Glutamatergic neuron (in vitro differentiated cells): ENCODE data around the gene SMIM20. TPM values are rescaled to one million over a fixed set of nuclear protein-coding genes. Genes with fewer than 3 reads are reported as not detected.
A peak's percentile ranks its signal among the peaks of the same experiment; 100 is the strongest.
"Not testable (repeated sequence)": the region's sequence is repeated elsewhere in the genome, so short reads cannot be mapped to it uniquely, and the experiment has no call there.

ENCODE experiments used
- DNase-seq: peaks from one replicate; pipeline ENCODE4 v3.0.0; 2022
- H3K27ac Mint-ChIP-seq: one replicate; pipeline ENCODE4 v1.8.0; 2020; ENCODE audit warnings: mild to moderate bottlenecking, mixed read lengths, inconsistent platforms; ENCODE audit not compliant: unreplicated experiment
- H3K27me3 Mint-ChIP-seq: one replicate; pipeline ENCODE4 v1.8.0; 2020; ENCODE audit warnings: mild to moderate bottlenecking, moderate library complexity, mixed read lengths, inconsistent platforms; ENCODE audit not compliant: unreplicated experiment
- H3K36me3 Mint-ChIP-seq: one replicate; pipeline ENCODE4 v1.8.0; 2020; ENCODE audit warnings: mild to moderate bottlenecking, mixed read lengths, inconsistent platforms; ENCODE audit not compliant: unreplicated experiment
- H3K4me1 Mint-ChIP-seq: one replicate; pipeline ENCODE4 v1.8.0; 2020; ENCODE audit warnings: mild to moderate bottlenecking, low read depth, mixed read lengths, inconsistent platforms; ENCODE audit not compliant: unreplicated experiment
- H3K4me3 Mint-ChIP-seq: one replicate; pipeline ENCODE4 v1.8.0; 2020; ENCODE audit warnings: mild to moderate bottlenecking, mixed read lengths, inconsistent platforms; ENCODE audit not compliant: unreplicated experiment
- H3K9me3 Mint-ChIP-seq: one replicate; pipeline ENCODE4 v1.8.0; 2020; ENCODE audit warnings: mild to moderate bottlenecking, moderate library complexity, mixed read lengths, inconsistent platforms; ENCODE audit not compliant: unreplicated experiment
- CTCF ChIP-seq: fragments of 200-600 bp; sonication (generic); IDR thresholded peaks from one replicate; pipeline ENCODE4 v1.5.0; 2021; ENCODE audit not compliant: partially characterized antibody, unreplicated experiment
- long read RNA-seq: library from polyadenylated mRNA; unstranded; transcript quantifications from one replicate; pipeline ENCODE4 v2.0.0, GENCODE V29; 2020; ENCODE audit not compliant: unreplicated experiment
- total RNA-seq: library from RNA; stranded (reverse); fragmentation: NEBNext Ultra II Directional; extraction: Animal tissue kit (Norgen Biotek cat#: 25700); gene quantifications from one replicate; pipeline ENCODE4 v1.2.1, GENCODE V29; 2021; ENCODE audit not compliant: unreplicated experiment

SMIM20 gene
- 19.6 TPM for total RNA-seq
- long read RNA-seq, transcript SMIM20-201 (3 exons, 935 nt), result major isoform, 29 of 29 reads
- long read RNA-seq, partial matches to known transcripts, result 0 of 29 reads
- long read RNA-seq, other reads (novel, unspliced or antisense), result 0 of 29 reads

- H3K4me1 Mint-ChIP-seq, result peaks cover 12% of the 10 kb centered on the region
- peaks cover 12% of the 10 kb centered on the region for H3K36me3 Mint-ChIP-seq
- H3K9me3 Mint-ChIP-seq, result peaks cover 16% of the 10 kb centered on the region
- no peak for TF ChIP-seq CTCF
- H3K27me3 Mint-ChIP-seq, result peaks cover 15% of the 10 kb centered on the region
- peak; percentile 92 for DNase-seq
- peak within 1 kb of the TSS; percentile 94 for H3K4me3 Mint-ChIP-seq
- peak within 1 kb of the TSS; percentile 99 for H3K27ac Mint-ChIP-seq
Measured at GRCh38 chr4:25913851-25914669, at the start of gene SMIM20. TSS of gene SMIM20 (plus strand) at chr4:25914220. CDS start at chr4:25914314, 94 bp downstream.

GRCh38 chr4:25865586-25865985 is 48.4 kb upstream of the SMIM20 start:
- Mint-ChIP-seq H3K36me3 (peaks cover 4% of the 10 kb centered on the region), H3K4me3 (no peak overlapping the region), H3K27me3 (peaks cover 4% of the 10 kb centered on the region), H3K9me3 (peaks cover 6% of the 10 kb centered on the region), H3K27ac (no peak overlapping the region), H3K4me1 (peaks cover 1% of the 10 kb centered on the region)
- no peak for DNase-seq
- TF ChIP-seq CTCF, result no peak

- not testable (repeated sequence) for DNase-seq, H3K27me3 Mint-ChIP-seq, H3K4me3 Mint-ChIP-seq, H3K4me1 Mint-ChIP-seq, H3K27ac Mint-ChIP-seq, H3K36me3 Mint-ChIP-seq, H3K9me3 Mint-ChIP-seq
Measured at GRCh38 chr4:25866401-25866800, 47.6 kb upstream of the SMIM20 start.

- H3K36me3 Mint-ChIP-seq, result no peaks in the 10 kb centered on the region
- no peak overlapping the region for H3K4me3 Mint-ChIP-seq
- DNase-seq, result no peak
- peaks cover 3% of the 10 kb centered on the region for H3K4me1 Mint-ChIP-seq
- peaks cover under 1% of the 10 kb centered on the region for H3K27me3 Mint-ChIP-seq
- no peak for TF ChIP-seq CTCF
- H3K9me3 Mint-ChIP-seq, result peaks cover 2% of the 10 kb centered on the region
- H3K27ac Mint-ChIP-seq, result no peak overlapping the region
Measured at GRCh38 chr4:25867781-25868294, 46.2 kb upstream of the SMIM20 start.

GRCh38 chr4:25870081-25870480 is 43.9 kb upstream of the SMIM20 start:
- DNase-seq, result no peak
- H3K4me3 Mint-ChIP-seq, result no peak overlapping the region
- no peaks in the 10 kb centered on the region for H3K36me3 Mint-ChIP-seq
- peaks cover 5% of the 10 kb centered on the region for H3K27me3 Mint-ChIP-seq
- peaks cover 2% of the 10 kb centered on the region for H3K9me3 Mint-ChIP-seq
- no peak overlapping the region for H3K27ac Mint-ChIP-seq
- no peak for TF ChIP-seq CTCF
- H3K4me1 Mint-ChIP-seq, result peaks cover 17% of the 10 kb centered on the region
